GM06990 (cell line): ENCODE data around the gene NEURL1B.

Experiments
- DNase-seq: peaks from one replicate; pipeline ENCODE4 v3.0.0-alpha.2; 2011; ENCODE audit not compliant: insufficient read length; ENCODE audit errors: extremely low read depth
- H3K27me3 ChIP-seq: replicated peaks from 2 replicates; pipeline ENCODE4 v1.6.0; 2011; ENCODE audit warnings: low read length; ENCODE audit not compliant: control insufficient read depth, insufficient read depth
- H3K36me3 ChIP-seq: 2 replicates; pipeline ENCODE4 v1.5.1; 2011; ENCODE audit warnings: low read length; ENCODE audit not compliant: control insufficient read depth, insufficient read depth
- H3K4me3 ChIP-seq: replicated peaks from 2 replicates; pipeline ENCODE4 v1.5.1; 2011; ENCODE audit warnings: low read depth, mild to moderate bottlenecking, control low read depth, low read length
- TF ChIP-seq, protein P1 (sequence below): IDR thresholded peaks from 2 replicates; pipeline ENCODE4 v1.5.1; 2011; ENCODE audit warnings: low read length, control low read depth, mild to moderate bottlenecking, inconsistent platforms; ENCODE audit not compliant: insufficient read depth, poor library complexity, severe bottlenecking

NEURL1B gene

DNA sequence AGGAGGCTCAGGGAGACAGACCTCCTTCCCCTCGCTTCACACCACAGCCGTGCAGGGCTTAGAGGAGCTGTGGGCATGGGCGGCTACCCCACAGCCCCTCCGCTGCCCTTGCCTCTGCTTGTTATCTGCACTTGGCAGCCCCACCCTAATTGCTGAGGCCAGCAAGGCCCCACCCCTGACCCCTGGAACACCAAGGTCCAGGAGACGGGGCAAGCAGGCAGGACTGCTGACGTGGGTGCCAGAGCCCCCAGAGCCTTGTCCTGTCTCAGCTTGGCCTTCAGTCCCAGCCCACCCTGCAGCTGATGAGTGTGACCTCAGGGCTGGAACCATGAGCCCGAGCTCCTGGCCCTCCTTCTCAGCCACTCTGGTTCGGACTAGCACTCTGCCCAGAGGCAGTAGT lies 29.1 kb upstream of the NEURL1B start:
- Histone ChIP-seq H3K4me3 (no peak overlapping the region), H3K27me3 (no peaks in the 10 kb centered on the region; the same call in none of the 2 replicates), H3K36me3 (no peaks in the 10 kb centered on the region)
- TF ChIP-seq, protein P1, sequence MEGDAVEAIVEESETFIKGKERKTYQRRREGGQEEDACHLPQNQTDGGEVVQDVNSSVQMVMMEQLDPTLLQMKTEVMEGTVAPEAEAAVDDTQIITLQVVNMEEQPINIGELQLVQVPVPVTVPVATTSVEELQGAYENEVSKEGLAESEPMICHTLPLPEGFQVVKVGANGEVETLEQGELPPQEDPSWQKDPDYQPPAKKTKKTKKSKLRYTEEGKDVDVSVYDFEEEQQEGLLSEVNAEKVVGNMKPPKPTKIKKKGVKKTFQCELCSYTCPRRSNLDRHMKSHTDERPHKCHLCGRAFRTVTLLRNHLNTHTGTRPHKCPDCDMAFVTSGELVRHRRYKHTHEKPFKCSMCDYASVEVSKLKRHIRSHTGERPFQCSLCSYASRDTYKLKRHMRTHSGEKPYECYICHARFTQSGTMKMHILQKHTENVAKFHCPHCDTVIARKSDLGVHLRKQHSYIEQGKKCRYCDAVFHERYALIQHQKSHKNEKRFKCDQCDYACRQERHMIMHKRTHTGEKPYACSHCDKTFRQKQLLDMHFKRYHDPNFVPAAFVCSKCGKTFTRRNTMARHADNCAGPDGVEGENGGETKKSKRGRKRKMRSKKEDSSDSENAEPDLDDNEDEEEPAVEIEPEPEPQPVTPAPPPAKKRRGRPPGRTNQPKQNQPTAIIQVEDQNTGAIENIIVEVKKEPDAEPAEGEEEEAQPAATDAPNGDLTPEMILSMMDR = no peak
- no peak for DNase-seq

DNA sequence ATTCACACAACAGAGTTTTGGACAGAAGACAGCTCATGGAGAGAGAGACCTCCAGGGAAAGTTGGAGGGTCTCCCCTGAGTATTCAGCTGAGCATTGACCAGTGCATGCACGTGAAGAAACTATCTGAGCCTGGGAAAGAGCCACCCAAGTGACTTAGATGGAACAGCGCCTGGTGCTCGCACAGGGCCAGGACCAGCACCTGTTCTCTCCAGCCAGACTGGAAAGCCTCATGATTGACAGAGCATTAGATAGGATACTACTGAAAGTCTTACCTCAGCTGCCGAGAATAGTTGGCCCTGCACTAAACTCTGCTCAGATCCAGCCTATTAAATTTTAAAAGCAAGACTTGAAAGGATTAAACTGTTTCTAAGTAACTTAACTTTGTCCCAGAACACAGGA lies 28.3 kb upstream of the NEURL1B start:
- no peak for DNase-seq
- no peaks in the 10 kb centered on the region; the same call in none of the 2 replicates for H3K27me3 ChIP-seq
- TF ChIP-seq, protein P1 = no peak
- H3K4me3 ChIP-seq = no peak overlapping the region
- H3K36me3 ChIP-seq = no peaks in the 10 kb centered on the region

DNA sequence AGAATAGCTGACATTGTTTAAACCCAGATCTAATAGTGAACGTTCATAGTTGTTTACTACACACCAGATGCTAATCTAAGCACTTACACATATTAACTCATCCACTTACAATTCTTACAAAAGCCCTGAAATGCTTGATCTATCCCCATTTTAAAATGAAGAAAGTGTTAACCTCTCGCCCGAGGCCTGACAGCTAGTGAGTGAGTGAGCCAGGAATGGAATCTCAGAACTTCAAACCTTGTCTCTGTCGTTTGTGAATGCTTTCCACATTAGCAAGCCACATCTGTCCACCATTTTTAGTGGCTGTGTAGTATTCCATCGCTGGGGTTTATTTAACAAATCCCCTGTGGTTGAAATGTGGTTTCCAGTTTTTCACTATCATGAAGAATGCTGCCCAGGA lies 24.9 kb upstream of the NEURL1B start:
- TF ChIP-seq, protein P1 = no peak
- H3K36me3 ChIP-seq = no peaks in the 10 kb centered on the region
- no peak for DNase-seq
- H3K4me3 ChIP-seq = no peak overlapping the region
- H3K27me3 ChIP-seq = peaks cover 2% of the 10 kb centered on the region

DNA sequence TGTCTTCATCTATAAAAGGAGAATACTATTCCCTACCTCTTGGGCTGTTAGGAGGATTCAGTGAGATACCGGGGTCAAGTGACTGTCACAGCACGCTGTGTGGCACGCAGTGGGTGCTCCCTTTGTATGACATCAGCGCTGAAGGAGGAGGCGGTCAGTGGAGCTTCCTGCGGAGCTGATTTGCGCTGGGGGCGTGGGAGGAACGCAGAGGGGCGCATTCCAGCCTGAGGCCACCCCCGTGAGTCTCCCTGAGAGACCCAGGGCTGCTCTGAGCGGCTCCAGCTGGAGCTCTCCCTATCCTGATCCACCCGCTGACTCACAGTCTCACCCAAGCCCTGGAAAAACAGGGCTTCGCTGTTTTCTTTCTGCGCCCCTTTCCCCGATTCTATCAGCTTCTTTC lies 24.3 kb upstream of the NEURL1B start:
- DNase-seq = no peak
- H3K27me3 ChIP-seq = peaks cover 2% of the 10 kb centered on the region
- TF ChIP-seq, protein P1 = no peak

DNA sequence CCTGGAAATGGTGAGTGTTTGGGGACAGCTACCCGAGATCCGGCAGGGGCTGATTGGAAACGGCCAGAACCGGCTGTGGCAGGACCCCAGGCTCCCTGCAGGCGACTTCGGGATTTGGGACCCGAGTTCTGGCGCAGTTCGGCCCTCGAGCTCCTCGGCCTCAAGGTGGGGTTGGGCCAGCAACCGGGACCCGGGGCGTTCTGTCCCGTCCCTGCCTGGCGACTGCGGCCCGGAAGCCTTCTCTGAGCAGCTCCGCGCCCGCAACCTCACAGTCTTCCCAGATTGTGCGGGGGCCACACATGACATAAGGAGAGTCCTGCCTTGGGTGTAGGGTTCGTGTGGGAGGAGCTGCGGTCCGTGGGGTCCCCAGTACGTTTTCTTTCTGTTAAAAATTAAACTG lies 23.2 kb upstream of the NEURL1B start:
- no peak overlapping the region for H3K4me3 ChIP-seq
- H3K27me3 ChIP-seq = peaks cover 2% of the 10 kb centered on the region
- H3K36me3 ChIP-seq = no peaks in the 10 kb centered on the region
- TF ChIP-seq, protein P1 = no peak
- DNase-seq = no peak

More for the DNA sequence above, 24.3 kb upstream of the NEURL1B start:
- Histone ChIP-seq H3K36me3 (no peaks in the 10 kb centered on the region), H3K4me3 (no peak overlapping the region)
